ENCODE measurements around the gene MARCO. TPM values are rescaled to one million over a fixed set of nuclear protein-coding genes. Genes with fewer than 3 reads are reported as not detected.

The MARCO gene
- total RNA-seq, 1 donor: not detected

GRCh38 chr2:118906186-118906585 lies 35.8 kb upstream of the MARCO start:
- DNase-seq (ENCODE audit: low read depth): no peak
- TF ChIP-seq CTCF (IDR thresholded peaks at IDR 0.05; ENCODE audit: insufficient read depth, low read depth, low read length): no peak
- no peak overlapping the region for H3K4me3 ChIP-seq (ENCODE audit: low read depth, low read length)

DNA sequence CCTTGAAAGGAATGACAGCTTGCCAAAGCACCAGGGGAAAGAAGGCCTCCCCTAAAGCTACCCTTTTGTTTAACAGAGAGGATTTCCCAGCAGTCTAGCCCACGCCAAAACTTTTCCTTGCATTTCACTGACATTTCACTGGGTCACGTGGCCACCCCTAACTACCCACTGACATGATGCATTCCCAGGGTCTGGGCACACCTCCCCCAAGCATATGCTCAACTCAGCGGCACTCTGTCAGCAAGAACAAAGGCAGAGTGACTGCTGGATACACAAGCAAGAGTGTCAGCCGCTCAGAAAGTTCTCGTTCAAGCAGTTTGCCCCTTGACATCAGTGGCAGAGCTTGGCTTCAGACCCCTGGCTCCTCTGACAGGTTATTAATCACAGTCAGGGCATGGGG lies 34.2 kb upstream of the MARCO start:
- no peak overlapping the region for H3K4me3 ChIP-seq (ENCODE audit: low read depth, low read length)
- no peak for DNase-seq (ENCODE audit: low read depth)
- no peak for TF ChIP-seq CTCF (IDR thresholded peaks at IDR 0.05; ENCODE audit: insufficient read depth, low read depth, low read length)

GRCh38 chr2:118909191-118909590 lies 32.8 kb upstream of the MARCO start:
- TF ChIP-seq CTCF (IDR thresholded peaks at IDR 0.05; ENCODE audit: insufficient read depth, low read depth, low read length): no peak
- no peak for DNase-seq (ENCODE audit: low read depth)
- no peak overlapping the region for H3K4me3 ChIP-seq (ENCODE audit: low read depth, low read length)

GRCh38 chr2:118911166-118911856 lies 30.7 kb upstream of the MARCO start:
- no peak overlapping the region for H3K4me3 ChIP-seq (ENCODE audit: low read depth, low read length)
- DNase-seq (ENCODE audit: low read depth): no peak
- TF ChIP-seq CTCF (IDR thresholded peaks at IDR 0.05; ENCODE audit: insufficient read depth, low read depth, low read length): no peak

DNA sequence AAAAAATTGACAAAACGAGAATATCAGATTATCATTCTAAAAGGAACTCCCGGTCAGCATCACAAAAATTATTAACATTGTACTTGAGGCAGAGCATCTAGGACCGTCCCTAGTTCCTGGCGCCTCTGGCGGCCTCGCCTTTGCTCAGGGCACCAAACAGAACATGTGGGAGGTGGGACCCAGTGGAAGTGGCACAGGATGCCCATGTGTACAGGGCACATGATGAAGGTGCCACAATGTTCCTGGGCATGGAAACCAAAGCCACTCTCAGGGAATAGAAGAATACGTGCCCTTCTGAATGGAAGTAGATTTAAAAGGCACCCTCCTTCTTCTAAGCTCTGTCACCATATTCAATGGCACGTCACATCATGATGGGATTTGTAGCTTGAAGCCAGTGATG lies 30.1 kb upstream of the MARCO start:
- TF ChIP-seq CTCF (IDR thresholded peaks at IDR 0.05; ENCODE audit: insufficient read depth, low read depth, low read length): no peak
- no peak for DNase-seq (ENCODE audit: low read depth)
- H3K4me3 ChIP-seq (ENCODE audit: low read depth, low read length): no peak overlapping the region

GRCh38 chr2:118913131-118913802 lies 28.7 kb upstream of the MARCO start:
- no peak for DNase-seq (ENCODE audit: low read depth)
- H3K4me3 ChIP-seq (ENCODE audit: low read depth, low read length): no peak overlapping the region
- TF ChIP-seq CTCF (IDR thresholded peaks at IDR 0.05; ENCODE audit: insufficient read depth, low read depth, low read length): no peak

Data from fibroblast of villous mesenchyme (primary cell).